Spleen (tissue), 7 donors: ENCODE measurements around the gene ALDH3B1.

Experiments
- CTCF ChIP-seq, 11 experiments: fragments of 200-600 bp in 7 of 11; fragments of 450-650 bp in 4 of 11; sonication (generic) in 4 of 11; IDR thresholded peaks in 8 of 11; conservative IDR thresholded peaks in 3 of 11; 1 replicate in 7 of 11; 2 replicates in 4 of 11; pipeline versions ENCODE4 v1.4.0 to v1.8.0; 2016 to 2021; ENCODE audit warnings: antibody characterized with exemption in 11 of 11, inconsistent platforms in 4 of 11, mild to moderate bottlenecking in 1 of 11
- POLR2A ChIP-seq, 3 donors: fragments of 450-650 bp; IDR thresholded peaks; one replicate each; pipeline ENCODE4 v1.5.1; 2017; ENCODE audit warnings: antibody characterized with exemption in 3 of 3, mild to moderate bottlenecking in 1 of 3
- POLR2AphosphoS5 ChIP-seq, 3 donors: sonication (generic); formaldehyde crosslinking; IDR thresholded peaks; one replicate each; pipeline ENCODE4 v1.5.1; 2017; ENCODE audit warnings: antibody characterized with exemption in 3 of 3
- donor health status: DM: no; HTN: no; CAD: no; lungs with moderate emphysema.
- donor health status: DM: no; HTN: no; CAD: no.
- donor health status: DM: no; HTN: no; CAD: no.

DNA sequence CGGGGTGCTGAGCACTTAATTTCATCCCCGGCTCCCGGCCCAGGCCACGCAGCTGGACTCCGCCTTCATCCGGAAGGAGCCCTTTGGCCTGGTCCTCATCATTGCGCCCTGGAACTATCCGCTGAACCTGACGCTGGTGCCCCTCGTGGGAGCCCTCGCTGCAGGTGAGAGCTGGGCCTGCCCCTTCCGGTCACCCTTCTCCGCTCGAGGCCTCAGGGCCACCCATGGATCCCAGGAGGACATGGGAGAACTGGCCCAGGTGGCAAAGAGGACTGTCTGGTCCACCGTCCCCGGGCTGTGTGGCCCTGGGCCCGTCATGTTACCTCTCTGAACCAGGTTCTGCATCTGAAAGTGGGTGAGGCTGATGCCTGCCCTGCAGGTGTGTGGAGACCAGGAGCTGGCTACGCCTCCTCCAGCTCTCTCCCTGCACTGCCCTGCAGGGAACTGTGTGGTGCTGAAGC lies 8.6 kb downstream of the ALDH3B1 start:
- TF ChIP-seq POLR2A (IDR thresholded peaks at IDR 0.05) (no peak), POLR2AphosphoS5 (IDR thresholded peaks at IDR 0.05) (peak in 1 of 3 donors; percentile 12), CTCF (IDR thresholded peaks at IDR 0.05 in 8 of 11, conservative IDR thresholded peaks at IDR 0.05 in 3 of 11) (no peak)
